Transverse colon (tissue), 4 donors: ENCODE measurements around the gene FBXO41.

Experiments
- EP300 ChIP-seq: sonication (generic); formaldehyde crosslinking; IDR thresholded peaks from one replicate; pipeline ENCODE4 v1.6.1; 2017; ENCODE audit warnings: antibody characterized with exemption, low read depth
- POLR2A ChIP-seq: fragments of 450-650 bp; IDR thresholded peaks from one replicate; pipeline ENCODE4 v1.6.1; 2016; ENCODE audit warnings: antibody characterized with exemption, mild to moderate bottlenecking, moderate library complexity
- POLR2AphosphoS5 ChIP-seq, 3 donors: sonication (generic); formaldehyde crosslinking; IDR thresholded peaks; one replicate each; pipeline ENCODE4 v1.6.1; 2016; ENCODE audit warnings: antibody characterized with exemption in 3 of 3
- TF ChIP-seq, protein P1 (sequence below), 5 experiments: fragments of 200-600 bp in 3 of 5; fragments of 450-650 bp in 2 of 5; sonication (generic) in 3 of 5; IDR thresholded peaks; 1 replicate in 2 of 5; 2 replicates in 3 of 5; pipeline ENCODE4 v1.5.1; 2016 to 2017; ENCODE audit warnings: antibody characterized with exemption in 5 of 5, inconsistent platforms in 3 of 5, mild to moderate bottlenecking in 2 of 5, moderate library complexity in 1 of 5

DNA sequence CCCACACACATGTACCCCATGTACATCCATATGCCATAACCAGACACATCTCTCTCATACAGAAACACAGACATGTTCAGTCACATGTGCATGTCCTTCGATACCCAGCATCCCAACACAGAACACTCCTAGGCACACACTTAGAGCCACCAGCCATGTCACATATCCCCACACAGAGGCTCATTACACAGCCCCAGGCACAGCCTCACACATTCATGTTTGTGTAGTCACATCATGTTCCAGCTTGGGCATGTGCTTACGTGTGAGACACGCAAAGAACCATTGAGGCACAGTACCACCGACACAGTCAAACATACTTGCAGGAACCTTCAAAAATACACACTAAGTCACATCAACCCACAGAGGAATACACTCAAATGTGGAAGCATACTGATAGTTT is 17.3 kb downstream of the FBXO41 start:
- TF ChIP-seq, protein P1, sequence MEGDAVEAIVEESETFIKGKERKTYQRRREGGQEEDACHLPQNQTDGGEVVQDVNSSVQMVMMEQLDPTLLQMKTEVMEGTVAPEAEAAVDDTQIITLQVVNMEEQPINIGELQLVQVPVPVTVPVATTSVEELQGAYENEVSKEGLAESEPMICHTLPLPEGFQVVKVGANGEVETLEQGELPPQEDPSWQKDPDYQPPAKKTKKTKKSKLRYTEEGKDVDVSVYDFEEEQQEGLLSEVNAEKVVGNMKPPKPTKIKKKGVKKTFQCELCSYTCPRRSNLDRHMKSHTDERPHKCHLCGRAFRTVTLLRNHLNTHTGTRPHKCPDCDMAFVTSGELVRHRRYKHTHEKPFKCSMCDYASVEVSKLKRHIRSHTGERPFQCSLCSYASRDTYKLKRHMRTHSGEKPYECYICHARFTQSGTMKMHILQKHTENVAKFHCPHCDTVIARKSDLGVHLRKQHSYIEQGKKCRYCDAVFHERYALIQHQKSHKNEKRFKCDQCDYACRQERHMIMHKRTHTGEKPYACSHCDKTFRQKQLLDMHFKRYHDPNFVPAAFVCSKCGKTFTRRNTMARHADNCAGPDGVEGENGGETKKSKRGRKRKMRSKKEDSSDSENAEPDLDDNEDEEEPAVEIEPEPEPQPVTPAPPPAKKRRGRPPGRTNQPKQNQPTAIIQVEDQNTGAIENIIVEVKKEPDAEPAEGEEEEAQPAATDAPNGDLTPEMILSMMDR (IDR thresholded peaks at IDR 0.05), result no peak
- no peak for TF ChIP-seq POLR2AphosphoS5 (IDR thresholded peaks at IDR 0.05)
- TF ChIP-seq POLR2A, result no peak
- TF ChIP-seq EP300, result no peak
